ENCODE measurements around the gene PRR19. TPM values are rescaled to one million over a fixed set of nuclear protein-coding genes. Genes with fewer than 3 reads are reported as not detected.

The PRR19 gene
- total RNA-seq, 2 donors from 2014 or later, result 0.59 TPM; not detected in 1

DNA sequence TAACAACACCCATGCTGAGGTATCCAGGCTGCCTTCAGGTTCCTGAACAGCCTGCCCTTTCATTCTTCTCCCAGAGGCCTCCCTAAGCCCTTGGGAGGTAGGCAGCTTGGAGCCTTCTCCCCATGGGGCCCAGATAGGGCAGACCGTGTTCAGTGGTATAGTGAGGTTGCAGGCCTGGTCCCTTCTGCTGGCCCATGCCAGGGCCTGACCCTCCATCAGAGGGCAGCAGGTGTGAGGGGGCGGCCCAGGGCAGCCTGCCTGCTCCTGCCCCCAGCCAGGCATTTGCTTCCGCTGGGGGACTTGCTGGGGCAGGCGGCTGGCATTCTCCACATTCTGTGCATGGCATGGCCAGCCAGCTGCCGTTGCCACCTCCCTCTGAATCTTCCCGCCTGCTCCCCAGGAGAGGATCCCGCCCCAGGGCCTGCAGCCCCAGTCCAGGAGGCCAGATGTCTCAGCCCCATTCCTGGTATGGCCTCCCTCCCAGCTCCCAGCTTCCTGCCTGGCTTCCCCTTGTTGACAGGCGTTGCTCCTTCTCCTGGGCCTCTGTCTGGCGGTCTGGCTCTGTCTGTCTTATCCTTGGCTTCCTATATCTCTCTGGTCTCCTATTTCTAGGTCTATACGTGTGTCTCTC is 24.0 kb upstream of the PRR19 start:
- Histone ChIP-seq H3K9me3 (no peaks in the 10 kb centered on the region), H3K4me3 (no peak overlapping the region), H3K27ac (peak overlapping the region; percentile 97 to 99), H3K4me1 (peaks cover 0 to 80% of the 10 kb centered on the region in 2 donors), H3K27me3 (no peaks in the 10 kb centered on the region), H3K36me3 (peaks cover 24% of the 10 kb centered on the region)
- TF ChIP-seq, protein P1, sequence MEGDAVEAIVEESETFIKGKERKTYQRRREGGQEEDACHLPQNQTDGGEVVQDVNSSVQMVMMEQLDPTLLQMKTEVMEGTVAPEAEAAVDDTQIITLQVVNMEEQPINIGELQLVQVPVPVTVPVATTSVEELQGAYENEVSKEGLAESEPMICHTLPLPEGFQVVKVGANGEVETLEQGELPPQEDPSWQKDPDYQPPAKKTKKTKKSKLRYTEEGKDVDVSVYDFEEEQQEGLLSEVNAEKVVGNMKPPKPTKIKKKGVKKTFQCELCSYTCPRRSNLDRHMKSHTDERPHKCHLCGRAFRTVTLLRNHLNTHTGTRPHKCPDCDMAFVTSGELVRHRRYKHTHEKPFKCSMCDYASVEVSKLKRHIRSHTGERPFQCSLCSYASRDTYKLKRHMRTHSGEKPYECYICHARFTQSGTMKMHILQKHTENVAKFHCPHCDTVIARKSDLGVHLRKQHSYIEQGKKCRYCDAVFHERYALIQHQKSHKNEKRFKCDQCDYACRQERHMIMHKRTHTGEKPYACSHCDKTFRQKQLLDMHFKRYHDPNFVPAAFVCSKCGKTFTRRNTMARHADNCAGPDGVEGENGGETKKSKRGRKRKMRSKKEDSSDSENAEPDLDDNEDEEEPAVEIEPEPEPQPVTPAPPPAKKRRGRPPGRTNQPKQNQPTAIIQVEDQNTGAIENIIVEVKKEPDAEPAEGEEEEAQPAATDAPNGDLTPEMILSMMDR (IDR thresholded peaks at IDR 0.05), result no peak
- no peak for DNase-seq (ENCODE audit: low spot score)

DNA sequence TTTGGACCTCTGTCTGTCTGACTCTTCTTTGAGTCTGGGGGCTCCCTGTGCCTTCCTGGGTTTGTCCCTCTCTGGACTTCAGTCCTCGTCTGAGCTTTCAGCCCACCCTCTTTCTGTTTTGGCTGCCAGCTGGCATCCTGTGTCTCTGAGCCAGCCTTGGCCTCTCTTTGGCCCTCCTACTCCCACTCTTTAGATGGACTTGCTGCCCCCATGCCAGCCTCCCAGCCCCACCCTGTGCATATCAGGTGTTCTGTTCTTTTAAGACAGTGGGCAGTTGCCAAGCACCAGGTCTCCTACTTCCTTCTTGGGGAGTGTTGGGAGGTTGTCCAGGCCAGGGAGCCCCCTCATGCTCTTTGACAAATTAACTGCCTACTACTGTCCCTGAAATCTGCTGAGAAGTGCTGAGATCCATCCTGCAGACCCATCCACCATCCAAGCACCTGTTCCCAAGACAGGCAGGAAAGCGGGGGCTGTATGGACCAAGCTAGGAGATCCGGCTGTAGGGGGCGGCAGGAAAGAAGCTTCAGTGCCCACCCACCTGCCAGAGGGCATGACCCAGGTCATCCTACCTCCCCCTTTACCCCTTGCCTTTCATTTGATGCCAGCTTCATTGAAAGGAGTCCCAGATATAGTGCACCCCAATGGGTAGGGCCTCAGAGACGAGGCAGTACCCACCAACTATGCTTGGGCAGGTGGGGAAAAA is 23.3 kb upstream of the PRR19 start:
- no peaks in the 10 kb centered on the region for H3K9me3 ChIP-seq
- no peak overlapping the region for H3K4me3 ChIP-seq
- no peaks in the 10 kb centered on the region for H3K27me3 ChIP-seq
- no peak for DNase-seq (ENCODE audit: low spot score)
- H3K36me3 ChIP-seq, result peaks cover 17% of the 10 kb centered on the region
- peaks cover 0 to 85% of the 10 kb centered on the region in 2 donors for H3K4me1 ChIP-seq
- peak overlapping the region; percentile 97 to 99 for H3K27ac ChIP-seq
- TF ChIP-seq, protein P1 (IDR thresholded peaks at IDR 0.05), result no peak

DNA sequence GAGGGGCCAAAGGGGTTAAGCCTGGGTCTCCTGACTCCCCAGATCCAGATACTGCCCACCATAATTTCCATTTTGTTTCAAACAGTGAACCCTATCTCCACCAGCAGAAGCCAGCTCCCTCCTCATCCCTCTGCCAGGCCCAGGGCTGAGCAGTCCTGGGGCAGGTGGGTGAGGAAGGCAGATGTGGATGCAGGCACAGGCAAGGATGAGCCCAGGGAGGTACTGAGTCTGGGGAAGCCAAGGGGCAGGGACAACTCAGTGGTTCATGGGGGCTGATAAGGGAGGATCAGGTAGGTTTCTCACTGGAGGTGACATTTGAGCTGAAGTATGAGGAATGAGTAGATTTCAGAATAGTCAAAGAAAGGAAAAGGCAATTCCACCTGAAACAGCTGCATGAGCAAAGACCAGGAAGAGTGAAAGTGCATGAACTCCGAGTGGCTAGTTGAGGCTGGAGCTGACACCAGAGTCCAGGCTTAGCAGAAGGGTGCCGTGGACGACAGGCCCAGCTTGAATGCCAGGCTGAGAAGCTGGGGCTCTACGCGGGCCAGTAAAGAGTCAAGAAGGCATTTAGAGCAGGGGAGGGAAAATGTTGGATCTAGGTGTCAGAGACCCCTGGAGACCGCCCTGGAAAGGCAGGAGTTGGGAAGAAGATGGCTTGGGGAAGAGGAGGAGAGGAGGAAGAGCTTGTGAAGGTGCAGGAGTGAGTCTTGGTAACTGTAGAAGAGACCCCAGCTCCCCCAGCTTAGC is 22.6 kb upstream of the PRR19 start:
- H3K9me3 ChIP-seq, result no peaks in the 10 kb centered on the region
- no peak for DNase-seq (ENCODE audit: low spot score)
- peaks cover 10% of the 10 kb centered on the region for H3K36me3 ChIP-seq
- peak overlapping the region; percentile 81 to 89 for H3K4me3 ChIP-seq
- TF ChIP-seq, protein P1 (IDR thresholded peaks at IDR 0.05), result no peak
- no peaks in the 10 kb centered on the region for H3K27me3 ChIP-seq
- H3K27ac ChIP-seq, result peak overlapping the region; percentile 97 to 99
- H3K4me1 ChIP-seq, result peaks cover 0 to 84% of the 10 kb centered on the region in 2 donors

DNA sequence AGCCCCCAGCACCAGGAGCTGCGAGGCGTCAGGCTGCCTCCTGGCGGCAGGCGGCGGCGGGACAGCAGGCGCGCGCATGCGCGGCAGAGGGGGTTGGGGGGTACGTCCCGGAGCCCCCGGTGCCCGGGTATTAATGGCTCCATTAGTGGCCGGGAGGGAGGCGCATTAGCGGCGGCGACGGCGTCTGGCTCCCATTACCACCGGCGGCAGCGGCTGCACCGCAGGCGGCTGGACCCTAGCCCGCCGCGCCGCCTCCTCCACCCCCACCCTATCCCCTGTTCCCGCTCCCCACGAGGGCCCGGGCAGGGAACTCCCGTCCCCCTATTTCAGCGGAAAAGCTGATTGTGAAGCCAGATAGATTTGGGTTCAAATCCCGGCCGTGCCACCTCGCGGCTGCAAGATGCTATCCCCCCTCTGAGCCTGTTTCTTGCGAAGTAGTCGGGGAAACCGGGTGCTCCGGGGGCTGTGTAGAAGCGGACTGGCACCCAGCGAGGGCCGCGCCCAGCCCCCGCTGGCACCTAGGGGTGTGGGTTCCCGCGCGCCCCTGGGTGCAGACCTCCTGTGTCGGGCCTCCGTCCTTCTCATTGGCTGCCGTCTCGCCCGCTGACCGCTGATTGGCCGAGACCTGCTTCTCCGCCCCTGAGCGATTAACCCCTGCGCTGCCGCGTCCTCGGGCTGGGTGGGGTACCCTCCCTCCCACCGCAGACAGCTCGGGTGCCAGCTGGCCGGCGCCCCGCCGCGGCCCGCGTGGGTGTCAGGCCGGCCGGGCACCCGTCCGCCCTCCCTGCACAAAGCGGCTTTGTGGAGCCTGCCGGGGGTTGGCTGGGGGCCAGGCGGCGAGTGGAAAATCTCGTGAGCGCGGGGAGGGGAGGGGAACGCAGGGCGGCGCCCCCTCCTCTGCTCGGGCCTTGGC is 21.8 kb upstream of the PRR19 start:
- TF ChIP-seq, protein P1 (IDR thresholded peaks at IDR 0.05), result peak; percentile 88 to 94
- Histone ChIP-seq H3K4me1 (peaks cover 0 to 83% of the 10 kb centered on the region in 2 donors), H3K4me3 (peak overlapping the region; percentile 81 to 89), H3K36me3 (peaks cover 2% of the 10 kb centered on the region), H3K9me3 (no peaks in the 10 kb centered on the region), H3K27ac (peak overlapping the region; percentile 97 to 99), H3K27me3 (no peaks in the 10 kb centered on the region)
- DNase-seq (ENCODE audit: low spot score), result peak; percentile 94

DNA sequence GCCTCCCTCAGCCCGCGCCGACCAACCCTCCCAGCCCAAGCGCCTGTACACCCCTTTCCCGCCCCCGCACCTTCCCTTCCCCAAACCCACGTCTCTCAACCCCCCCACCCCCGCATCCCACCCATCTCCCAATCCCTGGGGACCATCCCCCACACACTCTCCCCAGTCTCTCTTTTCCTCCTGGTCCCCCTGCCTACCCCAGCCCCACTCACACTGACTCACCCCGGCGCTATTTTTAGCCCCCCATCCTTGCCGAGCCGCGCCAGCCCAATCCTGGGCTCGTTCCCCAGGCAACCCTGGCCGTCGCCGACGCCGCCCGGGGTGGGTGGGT is 21.2 kb upstream of the PRR19 start:
- peak overlapping the region; percentile 97 to 99 for H3K27ac ChIP-seq
- H3K36me3 ChIP-seq, result no peaks in the 10 kb centered on the region
- DNase-seq (ENCODE audit: low spot score), result no peak
- peak overlapping the region; percentile 81 to 89 for H3K4me3 ChIP-seq
- H3K27me3 ChIP-seq, result no peaks in the 10 kb centered on the region
- peaks cover 0 to 83% of the 10 kb centered on the region in 2 donors for H3K4me1 ChIP-seq
- TF ChIP-seq, protein P1 (IDR thresholded peaks at IDR 0.05), result no peak
- H3K9me3 ChIP-seq, result no peaks in the 10 kb centered on the region
